GM12878 (cell line): ENCODE results near the gene RREB1.

Source experiments
- CEBPB ChIP-seq, 2 experiments: fragments of 150-350 bp in 1 of 2; IDR thresholded peaks; 2 replicates each; pipeline ENCODE4 v1.6.1; 2012 to 2014; ENCODE audit warnings: low read depth in 2 of 2, low read length in 2 of 2, borderline replicate concordance in 1 of 2, inconsistent platforms in 1 of 2
- CREB1 ChIP-seq: IDR thresholded peaks from 2 replicates; pipeline ENCODE4 v1.6.1; 2012; ENCODE audit warnings: low read depth, mild to moderate bottlenecking, inconsistent platforms
- JUND ChIP-seq: IDR thresholded peaks from 2 replicates; pipeline ENCODE4 v1.6.1; 2012; ENCODE audit warnings: low read depth, mild to moderate bottlenecking, low read length, improper control_type of control experiment, moderate library complexity
- KDM1A ChIP-seq: fragments of 200-600 bp; sonication (generic); IDR thresholded peaks from 2 replicates; pipeline ENCODE4 v1.6.1; 2016; ENCODE audit warnings: borderline replicate concordance
- POLR2A ChIP-seq: IDR thresholded peaks from 2 replicates; pipeline ENCODE4 v1.6.1; 2011; ENCODE audit warnings: low read depth, mild to moderate bottlenecking, low read length
- POLR2AphosphoS5 ChIP-seq: IDR thresholded peaks from 2 replicates; pipeline ENCODE4 v1.6.1; 2011; ENCODE audit warnings: mild to moderate bottlenecking, low read length, inconsistent platforms
- TARDBP ChIP-seq: IDR thresholded peaks from 2 replicates; pipeline ENCODE4 v1.6.1; 2016; ENCODE audit warnings: borderline replicate concordance
- TF ChIP-seq, protein P1 (sequence below), 3 experiments: IDR thresholded peaks in 2 of 3; conservative IDR thresholded peaks in 1 of 3; 2 replicates each; pipeline ENCODE4 v1.5.1; 2011; ENCODE audit warnings: low read depth in 3 of 3, low read length in 3 of 3, mild to moderate bottlenecking in 3 of 3, control low read depth in 2 of 3, moderate library complexity in 2 of 3, inconsistent platforms in 1 of 3, mixed read lengths in 1 of 3; ENCODE audit not compliant: control insufficient read depth in 2 of 3, insufficient read depth in 1 of 3; ENCODE audit errors: extremely low read depth in 1 of 3
- TF ChIP-seq, protein P2 (sequence below): IDR thresholded peaks from 2 replicates; pipeline ENCODE4 v1.6.1; 2012; ENCODE audit warnings: mild to moderate bottlenecking, low read depth, low read length
- TF ChIP-seq, protein P3 (sequence below): fragments of 450-650 bp; conservative IDR thresholded peaks from 2 replicates; pipeline ENCODE4 v1.6.1; 2017; ENCODE audit warnings: mild to moderate bottlenecking, moderate library complexity

DNA sequence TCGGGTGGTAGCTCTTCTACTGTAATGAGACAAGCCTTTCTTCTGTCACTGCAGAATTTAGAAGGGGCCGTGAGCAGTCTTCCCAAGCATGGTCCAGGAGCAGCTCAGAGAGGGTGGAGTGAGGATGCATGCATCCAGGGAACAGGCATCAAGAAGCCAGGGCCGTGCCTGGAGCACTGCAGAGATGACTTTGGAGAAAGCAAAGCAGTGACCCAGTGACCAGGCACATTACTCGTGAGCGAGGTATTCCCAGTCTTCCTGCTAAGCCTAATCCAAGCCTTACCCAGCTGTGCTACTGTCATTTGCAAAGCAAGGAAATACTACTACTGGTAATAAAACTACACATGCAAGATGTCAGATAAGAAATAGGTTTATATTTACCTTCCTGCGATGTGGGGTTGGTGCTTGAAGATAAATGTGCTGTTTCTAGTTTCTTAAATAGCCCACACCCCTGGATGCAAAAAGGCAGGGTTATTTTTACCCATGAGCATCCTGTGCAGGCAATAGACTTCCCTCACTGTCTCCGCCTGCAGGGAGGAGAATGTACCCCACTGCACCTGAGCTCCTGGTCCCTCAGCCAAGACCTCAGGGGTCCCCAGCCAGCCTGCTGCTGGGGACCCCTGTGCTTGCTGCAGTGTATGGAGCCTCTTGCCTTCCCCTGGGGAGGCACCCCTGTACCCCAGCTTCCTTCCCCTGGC lies 142.3 kb downstream of the RREB1 start:
- TF ChIP-seq TARDBP = no peak
- no peak for TF ChIP-seq KDM1A
- TF ChIP-seq, protein P1, sequence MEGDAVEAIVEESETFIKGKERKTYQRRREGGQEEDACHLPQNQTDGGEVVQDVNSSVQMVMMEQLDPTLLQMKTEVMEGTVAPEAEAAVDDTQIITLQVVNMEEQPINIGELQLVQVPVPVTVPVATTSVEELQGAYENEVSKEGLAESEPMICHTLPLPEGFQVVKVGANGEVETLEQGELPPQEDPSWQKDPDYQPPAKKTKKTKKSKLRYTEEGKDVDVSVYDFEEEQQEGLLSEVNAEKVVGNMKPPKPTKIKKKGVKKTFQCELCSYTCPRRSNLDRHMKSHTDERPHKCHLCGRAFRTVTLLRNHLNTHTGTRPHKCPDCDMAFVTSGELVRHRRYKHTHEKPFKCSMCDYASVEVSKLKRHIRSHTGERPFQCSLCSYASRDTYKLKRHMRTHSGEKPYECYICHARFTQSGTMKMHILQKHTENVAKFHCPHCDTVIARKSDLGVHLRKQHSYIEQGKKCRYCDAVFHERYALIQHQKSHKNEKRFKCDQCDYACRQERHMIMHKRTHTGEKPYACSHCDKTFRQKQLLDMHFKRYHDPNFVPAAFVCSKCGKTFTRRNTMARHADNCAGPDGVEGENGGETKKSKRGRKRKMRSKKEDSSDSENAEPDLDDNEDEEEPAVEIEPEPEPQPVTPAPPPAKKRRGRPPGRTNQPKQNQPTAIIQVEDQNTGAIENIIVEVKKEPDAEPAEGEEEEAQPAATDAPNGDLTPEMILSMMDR (IDR thresholded peaks at IDR 0.05 in 2 of 3, conservative IDR thresholded peaks at IDR 0.05 in 1 of 3; ENCODE audit: control insufficient read depth in 2 of 3, extremely low read depth in 1 of 3, insufficient read depth in 1 of 3, low read depth in 3 of 3, low read length in 3 of 3) = no peak
- TF ChIP-seq, protein P2, sequence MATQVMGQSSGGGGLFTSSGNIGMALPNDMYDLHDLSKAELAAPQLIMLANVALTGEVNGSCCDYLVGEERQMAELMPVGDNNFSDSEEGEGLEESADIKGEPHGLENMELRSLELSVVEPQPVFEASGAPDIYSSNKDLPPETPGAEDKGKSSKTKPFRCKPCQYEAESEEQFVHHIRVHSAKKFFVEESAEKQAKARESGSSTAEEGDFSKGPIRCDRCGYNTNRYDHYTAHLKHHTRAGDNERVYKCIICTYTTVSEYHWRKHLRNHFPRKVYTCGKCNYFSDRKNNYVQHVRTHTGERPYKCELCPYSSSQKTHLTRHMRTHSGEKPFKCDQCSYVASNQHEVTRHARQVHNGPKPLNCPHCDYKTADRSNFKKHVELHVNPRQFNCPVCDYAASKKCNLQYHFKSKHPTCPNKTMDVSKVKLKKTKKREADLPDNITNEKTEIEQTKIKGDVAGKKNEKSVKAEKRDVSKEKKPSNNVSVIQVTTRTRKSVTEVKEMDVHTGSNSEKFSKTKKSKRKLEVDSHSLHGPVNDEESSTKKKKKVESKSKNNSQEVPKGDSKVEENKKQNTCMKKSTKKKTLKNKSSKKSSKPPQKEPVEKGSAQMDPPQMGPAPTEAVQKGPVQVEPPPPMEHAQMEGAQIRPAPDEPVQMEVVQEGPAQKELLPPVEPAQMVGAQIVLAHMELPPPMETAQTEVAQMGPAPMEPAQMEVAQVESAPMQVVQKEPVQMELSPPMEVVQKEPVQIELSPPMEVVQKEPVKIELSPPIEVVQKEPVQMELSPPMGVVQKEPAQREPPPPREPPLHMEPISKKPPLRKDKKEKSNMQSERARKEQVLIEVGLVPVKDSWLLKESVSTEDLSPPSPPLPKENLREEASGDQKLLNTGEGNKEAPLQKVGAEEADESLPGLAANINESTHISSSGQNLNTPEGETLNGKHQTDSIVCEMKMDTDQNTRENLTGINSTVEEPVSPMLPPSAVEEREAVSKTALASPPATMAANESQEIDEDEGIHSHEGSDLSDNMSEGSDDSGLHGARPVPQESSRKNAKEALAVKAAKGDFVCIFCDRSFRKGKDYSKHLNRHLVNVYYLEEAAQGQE = no peak
- TF ChIP-seq CEBPB (IDR thresholded peaks at IDR 0.05; ENCODE audit: borderline replicate concordance in 1 of 2, low read depth in 2 of 2, low read length in 2 of 2) = no peak
- TF ChIP-seq POLR2A = peak; percentile 27; the same call in 1 of the 2 replicates
- no peak for TF ChIP-seq CREB1
- no peak for TF ChIP-seq POLR2AphosphoS5
- no peak for TF ChIP-seq JUND
- TF ChIP-seq, protein P3, sequence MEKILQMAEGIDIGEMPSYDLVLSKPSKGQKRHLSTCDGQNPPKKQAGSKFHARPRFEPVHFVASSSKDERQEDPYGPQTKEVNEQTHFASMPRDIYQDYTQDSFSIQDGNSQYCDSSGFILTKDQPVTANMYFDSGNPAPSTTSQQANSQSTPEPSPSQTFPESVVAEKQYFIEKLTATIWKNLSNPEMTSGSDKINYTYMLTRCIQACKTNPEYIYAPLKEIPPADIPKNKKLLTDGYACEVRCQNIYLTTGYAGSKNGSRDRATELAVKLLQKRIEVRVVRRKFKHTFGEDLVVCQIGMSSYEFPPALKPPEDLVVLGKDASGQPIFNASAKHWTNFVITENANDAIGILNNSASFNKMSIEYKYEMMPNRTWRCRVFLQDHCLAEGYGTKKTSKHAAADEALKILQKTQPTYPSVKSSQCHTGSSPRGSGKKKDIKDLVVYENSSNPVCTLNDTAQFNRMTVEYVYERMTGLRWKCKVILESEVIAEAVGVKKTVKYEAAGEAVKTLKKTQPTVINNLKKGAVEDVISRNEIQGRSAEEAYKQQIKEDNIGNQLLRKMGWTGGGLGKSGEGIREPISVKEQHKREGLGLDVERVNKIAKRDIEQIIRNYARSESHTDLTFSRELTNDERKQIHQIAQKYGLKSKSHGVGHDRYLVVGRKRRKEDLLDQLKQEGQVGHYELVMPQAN = no peak
